GM23338 (cell line): Measurements from ENCODE around the gene GPR18.

ENCODE experiments used
- CREB1 ChIP-seq: fragments of 250-450 bp; sonication (Bioruptor Pico); IDR thresholded peaks from 2 replicates; pipeline ENCODE4 v1.5.0; 2020; ENCODE audit warnings: low read depth, mild to moderate bottlenecking, moderate library complexity
- EZH2 ChIP-seq: fragments of 200-600 bp; sonication (generic); IDR thresholded peaks from one replicate; pipeline ENCODE4 v1.8.0; 2017; ENCODE audit warnings: antibody characterized with exemption, mild to moderate bottlenecking, low read depth; ENCODE audit not compliant: unreplicated experiment
- EZH2phosphoT487 ChIP-seq: fragments of 200-600 bp; sonication (generic); IDR thresholded peaks from one replicate; pipeline ENCODE4 v1.8.1; 2018; ENCODE audit warnings: antibody characterized with exemption; ENCODE audit not compliant: unreplicated experiment
- JUNB ChIP-seq: IDR thresholded peaks from one replicate; pipeline ENCODE4 v1.6.1; 2016; ENCODE audit warnings: antibody characterized with exemption; ENCODE audit not compliant: unreplicated experiment
- NANOG ChIP-seq: IDR thresholded peaks from 2 replicates; pipeline ENCODE4 v1.6.1; 2016; ENCODE audit warnings: antibody characterized with exemption, borderline replicate concordance
- POLR2AphosphoS5 ChIP-seq: IDR thresholded peaks from 2 replicates; pipeline ENCODE4 v1.6.1; 2016; ENCODE audit warnings: antibody characterized with exemption, low read depth
- REST ChIP-seq: IDR thresholded peaks from one replicate; pipeline ENCODE4 v1.6.1; 2018; ENCODE audit warnings: antibody characterized with exemption; ENCODE audit not compliant: unreplicated experiment
- STAT1 ChIP-seq: IDR thresholded peaks from one replicate; pipeline ENCODE4 v1.6.1; 2016; ENCODE audit warnings: antibody characterized with exemption; ENCODE audit not compliant: unreplicated experiment
- ZNF331 ChIP-seq: fragments of 250-450 bp; sonication (Bioruptor Pico); IDR thresholded peaks from 2 replicates; pipeline ENCODE4 v1.5.0; 2020; ENCODE audit warnings: low read depth, mild to moderate bottlenecking, moderate library complexity
- ZNF462 ChIP-seq: fragments of 250-450 bp; sonication (Bioruptor Pico); IDR thresholded peaks from 2 replicates; pipeline ENCODE4 v1.5.0; 2020; ENCODE audit warnings: mild to moderate bottlenecking, moderate library complexity
- TF ChIP-seq, protein P1 (sequence below), 2 experiments: fragments of 200-600 bp in 1 of 2; sonication (generic) in 1 of 2; conservative IDR thresholded peaks; 2 replicates each; pipeline versions ENCODE4 v1.5.1 to v1.6.1; 2016 to 2017; ENCODE audit warnings: antibody characterized with exemption in 2 of 2, low read depth in 2 of 2, mild to moderate bottlenecking in 2 of 2, moderate library complexity in 1 of 2
- TF ChIP-seq, protein P2 (sequence below): IDR thresholded peaks from 2 replicates; pipeline ENCODE4 v1.6.1; 2016; ENCODE audit warnings: antibody characterized with exemption

- TF ChIP-seq, protein P1, sequence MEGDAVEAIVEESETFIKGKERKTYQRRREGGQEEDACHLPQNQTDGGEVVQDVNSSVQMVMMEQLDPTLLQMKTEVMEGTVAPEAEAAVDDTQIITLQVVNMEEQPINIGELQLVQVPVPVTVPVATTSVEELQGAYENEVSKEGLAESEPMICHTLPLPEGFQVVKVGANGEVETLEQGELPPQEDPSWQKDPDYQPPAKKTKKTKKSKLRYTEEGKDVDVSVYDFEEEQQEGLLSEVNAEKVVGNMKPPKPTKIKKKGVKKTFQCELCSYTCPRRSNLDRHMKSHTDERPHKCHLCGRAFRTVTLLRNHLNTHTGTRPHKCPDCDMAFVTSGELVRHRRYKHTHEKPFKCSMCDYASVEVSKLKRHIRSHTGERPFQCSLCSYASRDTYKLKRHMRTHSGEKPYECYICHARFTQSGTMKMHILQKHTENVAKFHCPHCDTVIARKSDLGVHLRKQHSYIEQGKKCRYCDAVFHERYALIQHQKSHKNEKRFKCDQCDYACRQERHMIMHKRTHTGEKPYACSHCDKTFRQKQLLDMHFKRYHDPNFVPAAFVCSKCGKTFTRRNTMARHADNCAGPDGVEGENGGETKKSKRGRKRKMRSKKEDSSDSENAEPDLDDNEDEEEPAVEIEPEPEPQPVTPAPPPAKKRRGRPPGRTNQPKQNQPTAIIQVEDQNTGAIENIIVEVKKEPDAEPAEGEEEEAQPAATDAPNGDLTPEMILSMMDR (conservative IDR thresholded peaks at IDR 0.05; ENCODE audit: low read depth in 2 of 2): no peak
- TF ChIP-seq CREB1 (no peak), ZNF462 (CRISPR knock-in tag) (no peak), POLR2AphosphoS5 (no peak), EZH2phosphoT487 (no peak), STAT1 (no peak), REST (no peak), EZH2 (no peak), ZNF331 (CRISPR knock-in tag) (no peak), JUNB (no peak), NANOG (no peak)
- TF ChIP-seq, protein P2, sequence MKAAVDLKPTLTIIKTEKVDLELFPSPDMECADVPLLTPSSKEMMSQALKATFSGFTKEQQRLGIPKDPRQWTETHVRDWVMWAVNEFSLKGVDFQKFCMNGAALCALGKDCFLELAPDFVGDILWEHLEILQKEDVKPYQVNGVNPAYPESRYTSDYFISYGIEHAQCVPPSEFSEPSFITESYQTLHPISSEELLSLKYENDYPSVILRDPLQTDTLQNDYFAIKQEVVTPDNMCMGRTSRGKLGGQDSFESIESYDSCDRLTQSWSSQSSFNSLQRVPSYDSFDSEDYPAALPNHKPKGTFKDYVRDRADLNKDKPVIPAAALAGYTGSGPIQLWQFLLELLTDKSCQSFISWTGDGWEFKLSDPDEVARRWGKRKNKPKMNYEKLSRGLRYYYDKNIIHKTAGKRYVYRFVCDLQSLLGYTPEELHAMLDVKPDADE: no peak
Measured at GRCh38 chr13:99225078-99225477, 33.1 kb downstream of the GPR18 start.
